H1 (cell line): ENCODE results near the gene FRMD5. TPM values are rescaled to one million over a fixed set of nuclear protein-coding genes. Genes with fewer than 3 reads are reported as not detected.
A peak's percentile ranks its signal among the peaks of the same experiment; 100 is the strongest.

Source experiments
- CTCF ChIA-PET: fragments of 300-600 bp; sonication (Branson Sonifier 250); formaldehyde crosslinking; loops from one replicate; lab custom pipeline; 2021; ENCODE audit not compliant: partially characterized antibody; lab: Charles Lee
- POLR2A ChIA-PET: fragments of 300-600 bp; sonication (Branson Sonifier 250); formaldehyde crosslinking; loops from one replicate; lab custom pipeline; 2021; ENCODE audit warnings: inconsistent platforms; ENCODE audit not compliant: partially characterized antibody; lab: Charles Lee
- DNase-seq, 2 experiments: peaks; one replicate each; pipeline versions ENCODE4 v3.0.0 to v3.0.0-alpha.2; 2010 to 2022; ENCODE audit warnings: low spot score in 2 of 2, low read depth in 1 of 2, mixed read lengths in 1 of 2
- FAIRE-seq: peaks from 2 replicates; lab custom pipeline; 2011; peaks lifted over from hg19 to GRCh38; lab: Jason Lieb, UNC
- H2AFZ ChIP-seq: 2 replicates; pipeline ENCODE4 v1.8.1; 2012; ENCODE audit warnings: low read length, inconsistent platforms
- H2AK5ac ChIP-seq: 2 replicates; pipeline ENCODE4 v1.6.1; 2013; ENCODE audit warnings: low read depth, low read length
- H2BK120ac ChIP-seq: replicated peaks from 2 replicates; pipeline ENCODE3; 2013; ENCODE audit warnings: low read depth, low read length, inconsistent platforms
- H2BK12ac ChIP-seq: 2 replicates; pipeline ENCODE4 v1.6.1; 2013; ENCODE audit warnings: low read depth, low read length
- H2BK15ac ChIP-seq: 2 replicates; pipeline ENCODE4 v1.6.1; 2013; ENCODE audit warnings: low read length
- H2BK20ac ChIP-seq: 2 replicates; pipeline ENCODE4 v1.6.1; 2013; ENCODE audit warnings: low read length
- H2BK5ac ChIP-seq: 2 replicates; pipeline ENCODE4 v1.6.1; 2013; ENCODE audit warnings: low read depth, low read length
- H3K14ac ChIP-seq: 2 replicates; pipeline ENCODE4 v1.6.1; 2013; ENCODE audit warnings: inconsistent platforms; ENCODE audit not compliant: insufficient read length
- H3K18ac ChIP-seq: 2 replicates; pipeline ENCODE4 v1.6.1; 2013; ENCODE audit warnings: low read length; ENCODE audit errors: extremely low read depth
- H3K23ac ChIP-seq: 2 replicates; pipeline ENCODE4 v1.6.1; 2013; ENCODE audit warnings: inconsistent platforms; ENCODE audit not compliant: insufficient read length
- H3K23me2 ChIP-seq: 2 replicates; pipeline ENCODE4 v1.6.1; 2013; ENCODE audit warnings: low read depth, low read length
- H3K27ac ChIP-seq: 2 replicates; pipeline ENCODE4 v1.6.1; 2011; ENCODE audit warnings: low read depth, low read length, inconsistent platforms
- H3K27me3 ChIP-seq, 4 experiments: replicated peaks in 1 of 4; 1 replicate in 1 of 4; 2 replicates in 3 of 4; pipeline versions ENCODE4 v1.6.1 to v1.8.1; 2011 to 2013; ENCODE audit warnings: low read length in 3 of 4, mild to moderate bottlenecking in 3 of 4, inconsistent platforms in 2 of 4, mixed read lengths in 2 of 4, moderate library complexity in 1 of 4; ENCODE audit not compliant: control insufficient read depth in 3 of 4, insufficient read depth in 3 of 4; ENCODE audit errors: extremely low read depth in 1 of 4
- H3K36me3 ChIP-seq, 4 experiments: 2 replicates each; pipeline versions ENCODE4 v1.6.1 to v1.8.1; 2011 to 2013; ENCODE audit warnings: mild to moderate bottlenecking in 4 of 4, low read length in 3 of 4, moderate library complexity in 2 of 4, control low read depth in 1 of 4, inconsistent platforms in 1 of 4; ENCODE audit not compliant: insufficient read depth in 4 of 4, control insufficient read depth in 2 of 4
- H3K4ac ChIP-seq: replicated peaks from 2 replicates; pipeline ENCODE3; 2013; ENCODE audit warnings: low read length, low read depth, mixed read lengths, inconsistent platforms; ENCODE audit not compliant: insufficient read length
- H3K4me1 ChIP-seq, 4 experiments: replicated peaks in 1 of 4; 1 replicate in 1 of 4; 2 replicates in 3 of 4; pipeline versions ENCODE4 v1.6.1 to v1.8.1; 2011 to 2013; ENCODE audit warnings: low read length in 3 of 4, inconsistent platforms in 2 of 4, mixed read lengths in 1 of 4; ENCODE audit not compliant: insufficient read depth in 4 of 4, control insufficient read depth in 3 of 4
- H3K4me2 ChIP-seq, 2 experiments: 2 replicates each; pipeline versions ENCODE4 v1.6.1 to v1.8.1; 2011 to 2013; ENCODE audit warnings: low read depth in 2 of 2, low read length in 2 of 2, control low read depth in 1 of 2, inconsistent platforms in 1 of 2, mild to moderate bottlenecking in 1 of 2; ENCODE audit not compliant: insufficient read depth in 1 of 2
- H3K4me3 ChIP-seq, 4 experiments: fragments of 200-600, 300-600 bp in 1 of 4; sonication (generic), shearing (Covaris generic), sonication (Bioruptor Twin) in 1 of 4; 2 replicates each; pipeline versions ENCODE4 v1.5.1 to v1.8.1; 2011 to 2016; ENCODE audit warnings: low read length in 4 of 4, low read depth in 3 of 4, control low read depth in 2 of 4, inconsistent platforms in 2 of 4, mild to moderate bottlenecking in 2 of 4, mixed read lengths in 1 of 4, moderate library complexity in 1 of 4; ENCODE audit not compliant: insufficient read depth in 2 of 4; ENCODE audit errors: extremely low read depth in 1 of 4
- H3K56ac ChIP-seq: replicated peaks from 2 replicates; pipeline ENCODE3; 2013; ENCODE audit warnings: low read depth, mild to moderate bottlenecking, mixed read lengths, low read length, inconsistent platforms; ENCODE audit not compliant: insufficient read length
- H3K79me1 ChIP-seq: 2 replicates; pipeline ENCODE4 v1.6.1; 2013; ENCODE audit warnings: low read depth, low read length, control low read depth
- H3K79me2 ChIP-seq, 2 experiments: 2 replicates each; pipeline versions ENCODE4 v1.6.1 to v1.8.1; 2012 to 2013; ENCODE audit warnings: low read length in 2 of 2, mild to moderate bottlenecking in 2 of 2, inconsistent platforms in 1 of 2; ENCODE audit not compliant: insufficient read depth in 2 of 2, control insufficient read depth in 1 of 2
- H3K9ac ChIP-seq, 4 experiments: replicated peaks in 1 of 4; 1 replicate in 1 of 4; 2 replicates in 3 of 4; pipeline versions ENCODE4 v1.6.1 to v1.8.1; 2011 to 2013; ENCODE audit warnings: low read depth in 3 of 4, low read length in 3 of 4, control low read depth in 2 of 4, mild to moderate bottlenecking in 2 of 4, moderate library complexity in 2 of 4, inconsistent platforms in 1 of 4; ENCODE audit errors: extremely low read depth in 1 of 4
- H3K9me3 ChIP-seq, 2 experiments: 2 replicates each; pipeline versions ENCODE4 v1.6.1 to v1.8.1; 2012 to 2013; ENCODE audit warnings: mild to moderate bottlenecking in 2 of 2, moderate library complexity in 2 of 2, control low read depth in 1 of 2, inconsistent platforms in 1 of 2, low read depth in 1 of 2, low read length in 1 of 2, mixed read lengths in 1 of 2; ENCODE audit not compliant: insufficient read depth in 2 of 2
- H4K20me1 ChIP-seq, 2 experiments: replicated peaks in 1 of 2; 2 replicates each; pipeline versions ENCODE3 to v1.8.1; 2011 to 2013; ENCODE audit warnings: inconsistent platforms in 2 of 2, low read length in 2 of 2, mild to moderate bottlenecking in 1 of 2; ENCODE audit not compliant: insufficient read depth in 2 of 2, control insufficient read depth in 1 of 2
- H4K5ac ChIP-seq: 2 replicates; pipeline ENCODE4 v1.6.1; 2013; ENCODE audit warnings: low read length, low read depth, mixed read lengths, inconsistent platforms; ENCODE audit not compliant: insufficient read length
- H4K8ac ChIP-seq: 2 replicates; pipeline ENCODE4 v1.8.0; 2013; ENCODE audit warnings: mild to moderate bottlenecking, moderate library complexity, low read length, inconsistent platforms; ENCODE audit not compliant: insufficient read depth; ENCODE audit errors: extremely low read depth
- H4K91ac ChIP-seq: replicated peaks from 2 replicates; pipeline ENCODE3; 2013; ENCODE audit warnings: low read length, mixed read lengths, inconsistent platforms; ENCODE audit not compliant: insufficient read length
- CHD2 ChIP-seq: IDR thresholded peaks from 2 replicates; pipeline ENCODE4 v1.6.1; 2012; ENCODE audit warnings: low read length, improper control_type of control experiment
- RFX5 ChIP-seq: IDR thresholded peaks from 2 replicates; pipeline ENCODE4 v1.6.1; 2011; ENCODE audit warnings: low read depth, low read length, improper control_type of control experiment, borderline replicate concordance
- TBP ChIP-seq: IDR thresholded peaks from 2 replicates; pipeline ENCODE4 v1.6.1; 2011; ENCODE audit warnings: low read depth, low read length, improper control_type of control experiment
- WGBS, 2 experiments: shearing (Covaris generic) in 1 of 2; methylation state at CpG; one replicate each; pipeline versions ENCODE4 v1.1.6 to v1.1.7; 2013 to 2015; ENCODE audit warnings: low lambda C conversion rate in 2 of 2, mixed read lengths in 2 of 2, inconsistent platforms in 1 of 2, low coverage in 1 of 2, missing lambda C conversion rate in 1 of 2; ENCODE audit not compliant: insufficient replicate concordance in 2 of 2, insufficient coverage in 1 of 2, insufficient read length in 1 of 2; ENCODE audit errors: extremely low coverage in 1 of 2, missing lambda C conversion rate in 1 of 2; 5-methylcytosine and 5-hydroxymethylcytosine counted together
- polyA plus RNA-seq, 7 experiments: library from polyadenylated mRNA; depleted of rRNA in 3 of 7; stranded (reverse) in 5 of 7; unstranded in 2 of 7; fragments of >200 nt in 5 of 7; fragments of 200-250 nt in 2 of 7; gene quantifications; 1 replicate in 5 of 7; 2 replicates in 1 of 7; 4 replicates in 1 of 7; pipeline versions ENCODE4 v1.2.1 to v1.2.3, GENCODE V29; 2011 to 2013; ENCODE audit warnings: missing spikeins in 2 of 7, mixed read lengths in 2 of 7
- total RNA-seq: library from RNA; stranded (reverse); fragmentation: NEBNext Ultra II Directional; extraction: Animal tissue kit (Norgen Biotek cat#: 25700); gene quantifications from 2 replicates; pipeline ENCODE4 v1.2.1, GENCODE V29; 2021

FRMD5 gene
- total and polyA plus RNA-seq, 2 of the 8 experiments (the other 6 are each of a cell fraction or from before 2014, with no cell fraction given): 10.1 to 12.6 TPM

GRCh38 chr15:43913026-43913780, 281.9 kb downstream of the FRMD5 start:
- no peak overlapping the region for H3K4me2 ChIP-seq
- no peak overlapping the region for H2AK5ac ChIP-seq
- TF ChIP-seq RFX5 (no peak), CHD2 (no peak), TBP (no peak)

More at GRCh38 chr15:43913026-43913780, 281.9 kb downstream of the FRMD5 start:
- Histone ChIP-seq H3K4me3 (no peak overlapping the region), H3K18ac (no peak overlapping the region), H3K79me1 (no peaks in the 10 kb centered on the region), H3K56ac (no peak overlapping the region), H4K8ac (no peak overlapping the region), H3K79me2 (no peaks in the 10 kb centered on the region), H4K20me1 (no peaks in the 10 kb centered on the region), H3K23me2 (no peaks in the 10 kb centered on the region), H3K27ac (no peak overlapping the region), H3K4ac (no peak overlapping the region), H3K36me3 (no peaks in the 10 kb centered on the region; a peak in 1 of 8 replicates), H3K9ac (no peak overlapping the region), H2AFZ (no peak overlapping the region), H2BK12ac (no peak overlapping the region), H4K91ac (no peak overlapping the region), H3K9me3 (no peaks in the 10 kb centered on the region), H2BK120ac (no peak overlapping the region), H2BK20ac (no peak overlapping the region), H3K27me3 (no peaks in the 10 kb centered on the region), H3K23ac (no peak overlapping the region), H3K14ac (no peak overlapping the region), H3K4me1 (peaks cover 0 to 3% (median 1%) of the 10 kb centered on the region in 4 experiments; a peak in 1 of 7 replicates), H4K5ac (no peak overlapping the region), H2BK15ac (no peak overlapping the region), H2BK5ac (no peak overlapping the region)
- WGBS, 2 experiments: 80% methylated on average over 1 of the region's 1 CpG; no CpG with 5 or more reads in 1 of the 2 experiments
- CTCF ChIA-PET: interaction anchor here (0.7 to 5.6 kb wide), 7 partner anchors 7 to 31 kb away, joined by 3 to 45 read pairs (median 3); no protein-coding TSS in a partner anchor
- POLR2A ChIA-PET: interaction anchor here (0.6 to 1.9 kb wide), 3 partner anchors 12 to 59 kb away, joined by 3 to 8 read pairs (median 4); no protein-coding TSS in a partner anchor
- peak in 1 of 2 experiments; percentile 21 for DNase-seq
- FAIRE-seq: no peak
